Activated T-cell treated with anti-CD3 and anti-CD28 coated beads, Interleukin-2, amount 50 U/mL, for 72 hours (primary cell): ENCODE results near the gene SMURF2. TPM values are rescaled to one million over a fixed set of nuclear protein-coding genes. Genes with fewer than 3 reads are reported as not detected.
A peak's percentile ranks its signal among the peaks of the same experiment; 100 is the strongest.
"Not testable (repeated sequence)": the region's sequence is repeated elsewhere in the genome, so short reads cannot be mapped to it uniquely, and the experiment has no call there.

ENCODE experiments used
- ATAC-seq, 2 donors: fragments of 150-1000 bp; cut with Tn5 transposase; replicated peaks in 1 of 2; 2 replicates each; pipeline ENCODE4 v1.10.0; 2021; ENCODE audit warnings: moderate library complexity in 2 of 2, mild to moderate bottlenecking in 1 of 2
- DNase-seq, 2 donors: peaks; one replicate each; pipeline ENCODE4 v3.0.0; 2021 to 2022; ENCODE audit warnings: mixed read lengths in 1 of 2
- H3K27ac Mint-ChIP-seq: one replicate; pipeline ENCODE4 v1.8.0; 2022; ENCODE audit warnings: mild to moderate bottlenecking, moderate library complexity, mixed read lengths
- H3K27me3 Mint-ChIP-seq: one replicate; pipeline ENCODE4 v1.8.0; 2022; ENCODE audit warnings: low read depth, mixed read lengths
- H3K36me3 Mint-ChIP-seq, 2 donors: one replicate each; pipeline ENCODE4 v1.8.0; 2022; ENCODE audit warnings: mixed read lengths in 2 of 2, mild to moderate bottlenecking in 1 of 2; ENCODE audit not compliant: insufficient read depth in 2 of 2
- H3K4me1 Mint-ChIP-seq: one replicate; pipeline ENCODE4 v1.8.0; 2022; ENCODE audit warnings: low read depth, mixed read lengths
- H3K4me3 Mint-ChIP-seq, 2 donors: one replicate each; pipeline ENCODE4 v1.8.0; 2022; ENCODE audit warnings: mild to moderate bottlenecking in 2 of 2, mixed read lengths in 2 of 2, moderate library complexity in 2 of 2
- H3K9me3 Mint-ChIP-seq, 2 donors: one replicate each; pipeline ENCODE4 v1.8.0; 2022; ENCODE audit warnings: mixed read lengths in 2 of 2
- total RNA-seq, 2 donors: library from RNA; stranded (reverse); gene quantifications; one replicate each; pipeline ENCODE4 v1.2.3, GENCODE V29; 2022

The SMURF2 gene
- total RNA-seq, 2 donors from 2014 or later, result 18.3 to 19.4 TPM

DNA sequence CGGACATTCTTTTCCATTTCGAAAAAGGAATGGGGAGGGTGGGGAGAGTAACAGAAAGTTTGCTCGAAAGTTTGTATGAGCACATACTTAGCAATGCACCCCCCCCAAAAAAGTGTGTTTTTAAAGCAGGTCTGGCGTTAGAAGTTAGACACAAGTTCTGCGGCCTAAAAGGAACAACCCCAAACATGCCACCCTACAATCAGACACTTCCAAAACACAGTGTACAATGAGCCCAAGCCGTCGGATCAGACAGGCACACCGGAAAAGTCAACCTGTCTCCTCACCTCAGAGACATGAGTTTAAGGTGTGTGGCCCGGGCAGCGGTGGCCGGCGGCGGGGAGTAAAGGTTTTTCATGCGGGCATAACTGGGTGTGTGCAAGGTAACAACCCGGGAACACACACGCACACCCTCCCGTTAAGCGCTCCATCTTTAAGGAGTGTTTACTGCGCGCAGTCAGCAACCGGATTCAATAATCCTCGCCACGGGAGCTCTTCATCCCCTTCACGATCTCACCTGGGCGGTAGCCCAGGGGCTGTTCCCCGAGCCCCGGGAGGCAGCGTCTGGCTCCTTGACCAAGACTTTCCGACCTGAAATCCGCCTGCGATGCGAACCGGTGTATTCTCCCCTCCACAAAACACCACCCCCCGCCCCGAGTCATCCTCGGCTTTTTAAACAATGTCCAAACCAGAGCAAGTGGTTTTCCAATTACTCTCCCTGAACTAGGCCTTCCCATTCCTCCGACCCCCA, 955 bp downstream of the SMURF2 start:
- not testable (repeated sequence) for H3K9me3 Mint-ChIP-seq, H3K36me3 Mint-ChIP-seq, H3K27me3 Mint-ChIP-seq
- Mint-ChIP-seq H3K27ac (peak overlapping the region; percentile 91), H3K4me1 (peaks cover 46% of the 10 kb centered on the region), H3K4me3 (peak overlapping the region; percentile 98)
- ATAC-seq (peak; percentile 4 to 7), DNase-seq (peak; percentile 44 to 46)

DNA sequence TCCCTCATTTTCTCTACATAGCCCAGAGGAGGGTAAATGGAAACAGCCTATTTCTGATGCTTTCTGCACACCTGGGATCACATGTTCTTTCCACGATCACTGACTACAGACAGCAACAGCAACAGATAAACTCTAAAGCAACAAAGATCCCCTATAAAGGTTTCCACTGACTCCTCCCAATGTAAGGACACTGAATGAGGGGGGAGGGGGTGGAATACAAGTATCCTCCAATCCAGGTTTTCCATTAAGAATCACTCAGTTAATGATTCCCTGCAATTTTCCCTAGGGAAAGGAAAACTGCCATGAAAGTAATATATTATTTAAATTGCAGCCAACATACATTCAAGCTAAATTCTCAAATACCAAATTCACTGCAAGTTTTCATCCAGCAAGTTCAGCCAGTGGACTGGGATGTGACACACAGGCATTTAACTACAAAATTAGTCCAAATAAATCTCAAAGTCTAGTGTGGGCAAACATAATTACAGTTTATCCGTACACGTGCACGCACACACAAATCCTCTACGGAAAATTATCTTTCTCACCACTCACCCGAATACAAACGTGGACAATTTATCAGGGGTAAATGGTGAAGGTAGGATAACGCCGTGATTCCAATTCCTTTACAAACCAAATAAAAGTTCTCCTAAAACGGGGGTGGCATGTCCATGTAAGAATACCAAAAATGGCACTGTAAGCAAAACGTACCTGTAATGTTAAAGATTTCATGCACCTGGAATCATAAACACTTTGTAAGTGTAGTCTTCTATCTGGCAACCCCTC, 1.7 kb downstream of the SMURF2 start:
- DNase-seq, H3K36me3 Mint-ChIP-seq, H3K27me3 Mint-ChIP-seq, ATAC-seq, H3K9me3 Mint-ChIP-seq: not testable (repeated sequence)
- Mint-ChIP-seq H3K4me3 (peak overlapping the region; percentile 98), H3K27ac (peak overlapping the region; percentile 11), H3K4me1 (peaks cover 46% of the 10 kb centered on the region)

DNA sequence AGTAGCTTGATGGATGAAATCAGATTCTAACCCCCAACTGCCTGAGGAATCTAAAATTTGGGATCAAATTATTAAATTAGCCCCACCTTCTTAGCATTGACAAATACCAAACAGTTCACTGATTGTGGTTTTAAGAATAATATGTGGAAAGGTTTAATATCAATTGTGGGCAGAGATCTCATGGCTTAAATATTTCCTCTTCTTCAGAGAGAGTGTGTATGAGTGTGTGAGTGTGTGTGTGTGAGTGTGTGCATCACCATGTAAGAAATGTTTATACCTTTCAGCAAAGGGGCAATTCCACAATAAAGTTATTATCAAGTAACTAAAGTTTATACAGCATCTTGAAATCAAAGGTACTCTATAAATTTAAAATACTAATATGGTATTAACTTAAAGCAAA, 3.2 kb downstream of the SMURF2 start:
- Mint-ChIP-seq H3K4me3 (peak overlapping the region in 1 of 2 donors; percentile 46), H3K4me1 (peaks cover 47% of the 10 kb centered on the region), H3K9me3 (no peaks in the 10 kb centered on the region), H3K36me3 (peaks cover 4 to 6% of the 10 kb centered on the region in 2 donors), H3K27me3 (no peaks in the 10 kb centered on the region), H3K27ac (no peak overlapping the region)
- ATAC-seq, result no peak
- no peak for DNase-seq

DNA sequence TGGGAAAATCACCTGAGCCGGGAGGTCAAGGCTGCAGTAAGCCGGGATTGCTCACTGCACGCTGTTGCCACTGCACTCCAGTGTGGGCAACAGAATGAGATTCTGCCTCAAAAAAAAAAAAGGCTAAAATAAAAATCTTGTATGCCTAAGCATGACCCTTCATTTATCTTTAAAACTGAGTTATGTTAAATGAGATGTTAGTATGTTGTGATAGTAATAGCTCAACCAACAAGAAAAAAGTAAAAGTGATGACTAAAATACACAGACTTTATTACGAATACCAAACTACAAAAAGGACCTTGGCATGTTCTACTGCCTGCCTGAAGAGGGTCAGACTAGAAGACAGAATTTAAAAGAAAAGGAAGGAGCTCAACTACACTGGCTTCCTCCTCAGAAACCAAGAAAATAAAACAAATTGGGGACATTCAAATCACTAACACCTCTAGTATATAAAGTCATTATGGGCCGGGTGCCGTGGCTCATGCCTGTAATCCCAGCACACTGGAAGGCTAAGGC, 4.4 kb downstream of the SMURF2 start:
- no peak for ATAC-seq
- peaks cover 4 to 6% of the 10 kb centered on the region in 2 donors for H3K36me3 Mint-ChIP-seq
- peak overlapping the region in 1 of 2 donors; percentile 59 for H3K4me3 Mint-ChIP-seq
- DNase-seq, result no peak
- peak overlapping the region; percentile 54 for H3K27ac Mint-ChIP-seq
- no peaks in the 10 kb centered on the region for H3K27me3 Mint-ChIP-seq
- no peaks in the 10 kb centered on the region for H3K9me3 Mint-ChIP-seq
- peaks cover 56% of the 10 kb centered on the region for H3K4me1 Mint-ChIP-seq

DNA sequence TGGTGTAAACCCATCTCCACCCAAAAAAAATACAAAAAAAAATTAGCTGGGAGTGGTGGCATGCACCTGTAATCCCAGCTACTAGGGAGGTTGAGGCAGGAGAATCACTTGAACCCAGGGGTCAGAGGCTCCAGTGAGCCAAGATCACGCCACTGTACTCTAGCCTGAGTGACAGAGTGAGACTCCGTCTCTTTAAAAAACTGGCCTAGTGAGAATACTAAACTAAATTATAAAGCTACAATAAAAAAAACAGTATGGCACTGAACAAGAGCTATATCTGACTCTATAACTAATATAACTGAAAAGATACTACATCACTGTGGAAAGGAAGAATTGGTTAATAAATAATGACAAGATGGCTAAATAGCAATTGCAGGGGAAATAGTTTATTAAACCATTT, 6.4 kb downstream of the SMURF2 start:
- Mint-ChIP-seq H3K4me1 (peaks cover 65% of the 10 kb centered on the region), H3K9me3 (no peaks in the 10 kb centered on the region), H3K27me3 (no peaks in the 10 kb centered on the region), H3K4me3 (no peak overlapping the region), H3K36me3 (peaks cover 0 to 4% of the 10 kb centered on the region in 2 donors), H3K27ac (no peak overlapping the region)
- DNase-seq, result no peak
- no peak for ATAC-seq

DNA sequence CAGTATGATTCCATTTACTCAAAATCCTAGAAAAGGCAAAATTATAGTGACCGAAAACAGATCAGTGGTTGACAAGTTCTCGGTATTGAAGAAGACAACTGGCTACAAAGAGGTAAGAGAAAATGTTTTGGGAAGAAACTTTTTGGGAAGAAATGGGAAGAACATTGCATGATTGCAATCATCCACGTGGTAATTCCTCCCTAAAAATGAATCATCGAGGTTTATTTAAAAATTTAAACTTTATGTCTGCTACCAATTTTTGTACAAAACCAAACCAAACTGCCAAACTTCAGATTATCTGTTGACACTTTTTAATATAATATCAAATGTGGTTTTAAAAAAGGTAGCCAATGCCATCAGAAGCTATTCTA, 8.1 kb downstream of the SMURF2 start:
- H3K36me3 Mint-ChIP-seq, result peaks cover 0 to 4% of the 10 kb centered on the region in 2 donors
- peak overlapping the region in 1 of 2 donors; percentile 27 for H3K4me3 Mint-ChIP-seq
- H3K9me3 Mint-ChIP-seq, result no peaks in the 10 kb centered on the region
- H3K27ac Mint-ChIP-seq, result no peak overlapping the region
- DNase-seq (no peak), ATAC-seq (no peak)
- no peaks in the 10 kb centered on the region for H3K27me3 Mint-ChIP-seq
- H3K4me1 Mint-ChIP-seq, result peaks cover 58% of the 10 kb centered on the region

DNA sequence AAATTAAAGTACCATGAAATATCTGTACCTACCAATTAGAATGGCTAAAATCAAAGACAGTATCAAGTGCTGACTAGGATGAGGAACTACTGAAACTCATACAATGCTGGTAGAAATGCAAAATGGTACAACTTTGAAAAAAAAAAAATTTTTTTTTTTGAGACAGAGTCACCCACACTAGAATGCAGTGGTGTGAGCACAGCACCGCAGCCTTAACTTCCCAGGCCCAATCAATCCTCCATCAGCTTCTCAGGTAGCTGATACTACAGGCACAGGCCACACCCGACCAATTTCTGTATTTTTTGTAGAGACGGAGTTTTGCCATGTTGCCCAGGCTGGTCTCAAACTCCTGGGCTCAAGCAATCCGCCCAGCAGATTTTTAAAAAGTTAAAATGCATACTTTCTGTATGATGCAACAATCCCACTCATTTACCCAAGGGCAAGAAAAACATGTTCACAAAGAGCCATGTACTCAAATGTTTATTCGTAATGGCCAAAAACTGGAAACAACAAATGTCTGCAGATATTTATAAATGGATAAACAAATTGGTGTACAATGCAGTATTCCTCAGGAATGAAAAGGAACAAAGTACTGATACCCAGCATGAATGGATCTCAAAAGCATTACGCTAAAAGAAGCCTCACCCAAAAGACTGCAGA, 8.7 kb downstream of the SMURF2 start:
- Mint-ChIP-seq H3K36me3 (peaks cover 0 to 4% of the 10 kb centered on the region in 2 donors), H3K4me3 (peak overlapping the region; percentile 27 to 54), H3K4me1 (peaks cover 59% of the 10 kb centered on the region), H3K27me3 (no peaks in the 10 kb centered on the region), H3K9me3 (no peaks in the 10 kb centered on the region), H3K27ac (peak overlapping the region; percentile 72)
- DNase-seq (no peak), ATAC-seq (no peak)

DNA sequence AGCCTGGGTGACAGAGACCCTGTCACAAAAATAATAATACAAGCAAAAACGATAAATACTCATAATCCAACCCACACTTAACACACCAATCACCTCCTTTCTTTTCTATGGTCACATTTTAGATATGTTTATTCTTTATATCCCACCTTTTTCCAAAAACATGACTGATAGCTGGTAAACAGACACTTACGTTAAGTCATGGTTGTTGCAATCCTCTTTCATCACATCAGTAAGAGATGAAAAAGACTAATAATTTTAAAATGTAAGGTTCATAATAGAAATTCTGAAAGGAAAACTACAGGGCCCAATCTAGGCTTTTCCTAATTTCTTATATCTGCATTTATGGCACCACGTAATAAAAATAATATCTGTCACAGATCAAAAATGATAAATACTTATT, 10.2 kb downstream of the SMURF2 start:
- Mint-ChIP-seq H3K4me3 (no peak overlapping the region), H3K9me3 (no peaks in the 10 kb centered on the region), H3K27ac (peak overlapping the region; percentile 68), H3K27me3 (no peaks in the 10 kb centered on the region), H3K4me1 (peaks cover 54% of the 10 kb centered on the region), H3K36me3 (peaks cover 0 to 4% of the 10 kb centered on the region in 2 donors)
- ATAC-seq (no peak), DNase-seq (no peak)

DNA sequence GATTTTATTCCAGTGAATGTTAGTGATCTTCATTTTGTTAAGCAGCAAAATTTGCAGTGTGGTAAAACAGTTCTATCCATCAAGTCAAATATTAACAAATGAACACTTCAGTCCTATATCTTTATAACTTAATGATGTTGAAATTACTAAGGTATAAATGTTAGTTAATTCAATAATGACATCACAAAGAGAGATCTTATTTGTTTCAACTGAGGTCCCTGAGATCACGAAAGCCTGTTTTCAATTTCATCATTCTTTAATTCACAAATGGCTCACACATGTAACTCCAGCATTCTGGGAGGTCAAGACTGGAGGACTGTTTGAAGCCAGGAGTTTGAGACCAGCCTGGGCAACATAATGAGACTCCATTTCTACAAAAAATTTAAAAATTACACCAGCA, 13.9 kb downstream of the SMURF2 start:
- H3K4me3 Mint-ChIP-seq, result peak overlapping the region in 1 of 2 donors; percentile 60
- no peaks in the 10 kb centered on the region for H3K27me3 Mint-ChIP-seq
- H3K4me1 Mint-ChIP-seq, result peaks cover 54% of the 10 kb centered on the region
- no peak for ATAC-seq
- no peak for DNase-seq
- no peaks in the 10 kb centered on the region for H3K36me3 Mint-ChIP-seq
- peak overlapping the region; percentile 80 for H3K27ac Mint-ChIP-seq
- no peaks in the 10 kb centered on the region for H3K9me3 Mint-ChIP-seq

DNA sequence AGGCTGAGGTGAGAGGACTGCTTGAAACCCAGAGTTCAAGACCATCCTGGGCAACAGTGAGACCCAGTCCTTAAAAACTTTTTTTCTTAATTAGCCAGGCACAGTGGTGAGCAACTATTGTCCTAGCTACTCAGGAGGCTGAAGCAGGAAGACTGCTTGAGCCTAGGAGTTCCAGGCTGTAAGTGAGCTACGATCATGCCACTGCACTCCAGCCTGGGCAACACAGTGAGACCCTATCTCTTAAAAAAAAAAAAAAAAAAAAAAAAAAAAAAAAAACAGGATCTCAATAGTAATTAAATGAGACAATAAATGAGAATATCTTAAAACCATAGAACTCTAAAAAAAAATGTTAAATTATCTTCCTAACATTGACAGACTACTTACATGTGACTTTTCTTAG, 14.3 kb downstream of the SMURF2 start:
- ATAC-seq, result no peak
- H3K4me3 Mint-ChIP-seq, result no peak overlapping the region
- no peaks in the 10 kb centered on the region for H3K27me3 Mint-ChIP-seq
- H3K36me3 Mint-ChIP-seq, result no peaks in the 10 kb centered on the region
- H3K4me1 Mint-ChIP-seq, result peaks cover 50% of the 10 kb centered on the region
- H3K27ac Mint-ChIP-seq, result no peak overlapping the region
- no peak for DNase-seq
- H3K9me3 Mint-ChIP-seq, result no peaks in the 10 kb centered on the region

DNA sequence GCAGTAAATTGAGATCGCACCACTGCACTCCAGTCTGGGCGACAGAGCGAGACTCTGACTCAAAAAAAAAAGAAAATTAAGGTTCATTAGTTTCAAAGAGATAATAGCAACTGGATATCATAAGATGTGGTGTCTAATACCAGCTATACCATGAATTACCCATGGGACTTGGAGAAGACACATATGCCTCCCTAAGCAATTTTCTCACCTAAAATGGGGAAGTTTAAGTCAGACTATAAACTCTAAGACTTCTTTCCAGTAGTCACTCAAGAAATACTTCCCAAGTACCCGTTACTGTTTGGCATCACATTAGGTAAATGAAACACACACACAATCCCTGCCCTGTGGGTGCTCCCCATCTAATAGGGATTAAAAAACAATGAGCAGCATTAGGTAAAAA, 22.6 kb downstream of the SMURF2 start:
- no peak for DNase-seq
- H3K27ac Mint-ChIP-seq, result no peak overlapping the region
- H3K4me3 Mint-ChIP-seq, result no peak overlapping the region
- H3K9me3 Mint-ChIP-seq, result peaks cover 0 to 2% of the 10 kb centered on the region in 2 donors
- ATAC-seq, result no peak
- H3K36me3 Mint-ChIP-seq, result peaks cover 0 to 4% of the 10 kb centered on the region in 2 donors
- no peaks in the 10 kb centered on the region for H3K27me3 Mint-ChIP-seq
- peaks cover 24% of the 10 kb centered on the region for H3K4me1 Mint-ChIP-seq

DNA sequence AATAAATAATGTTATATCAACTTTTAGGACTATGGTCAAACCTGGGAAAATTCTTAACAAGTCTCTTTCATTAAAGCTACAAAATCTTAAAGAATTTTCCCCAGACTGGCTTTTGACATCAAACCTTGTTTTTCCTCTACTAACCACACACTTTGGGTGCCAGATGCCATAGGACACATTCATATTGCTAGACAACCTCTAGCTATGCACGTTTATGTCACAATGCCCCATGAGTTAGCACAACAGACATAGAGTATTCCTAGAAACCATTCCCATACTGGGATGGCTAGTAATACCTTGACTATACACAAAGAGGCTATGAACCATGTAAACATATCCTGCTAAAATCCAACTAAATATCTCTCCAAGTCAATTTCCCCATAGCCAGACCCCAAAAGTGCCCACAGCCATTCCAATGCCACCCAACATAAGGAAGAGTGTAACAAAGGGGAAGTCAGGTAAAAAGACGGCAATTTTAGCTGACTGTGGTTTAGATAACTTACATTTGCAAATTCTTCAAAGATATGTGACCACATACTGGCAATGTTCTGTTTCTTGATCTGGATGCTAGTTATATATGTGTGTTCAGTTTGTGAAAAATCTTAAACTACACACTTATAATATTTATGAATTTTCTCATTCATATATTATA, 23.4 kb downstream of the SMURF2 start:
- peaks cover 0 to 4% of the 10 kb centered on the region in 2 donors for H3K36me3 Mint-ChIP-seq
- H3K27ac Mint-ChIP-seq, result no peak overlapping the region
- H3K27me3 Mint-ChIP-seq, result no peaks in the 10 kb centered on the region
- H3K4me3 Mint-ChIP-seq, result no peak overlapping the region
- no peak for ATAC-seq
- H3K9me3 Mint-ChIP-seq, result peaks cover 0 to 2% of the 10 kb centered on the region in 2 donors
- peaks cover 32% of the 10 kb centered on the region for H3K4me1 Mint-ChIP-seq
- no peak for DNase-seq
